Measurements from ENCODE around the gene OPRD1.

DNA sequence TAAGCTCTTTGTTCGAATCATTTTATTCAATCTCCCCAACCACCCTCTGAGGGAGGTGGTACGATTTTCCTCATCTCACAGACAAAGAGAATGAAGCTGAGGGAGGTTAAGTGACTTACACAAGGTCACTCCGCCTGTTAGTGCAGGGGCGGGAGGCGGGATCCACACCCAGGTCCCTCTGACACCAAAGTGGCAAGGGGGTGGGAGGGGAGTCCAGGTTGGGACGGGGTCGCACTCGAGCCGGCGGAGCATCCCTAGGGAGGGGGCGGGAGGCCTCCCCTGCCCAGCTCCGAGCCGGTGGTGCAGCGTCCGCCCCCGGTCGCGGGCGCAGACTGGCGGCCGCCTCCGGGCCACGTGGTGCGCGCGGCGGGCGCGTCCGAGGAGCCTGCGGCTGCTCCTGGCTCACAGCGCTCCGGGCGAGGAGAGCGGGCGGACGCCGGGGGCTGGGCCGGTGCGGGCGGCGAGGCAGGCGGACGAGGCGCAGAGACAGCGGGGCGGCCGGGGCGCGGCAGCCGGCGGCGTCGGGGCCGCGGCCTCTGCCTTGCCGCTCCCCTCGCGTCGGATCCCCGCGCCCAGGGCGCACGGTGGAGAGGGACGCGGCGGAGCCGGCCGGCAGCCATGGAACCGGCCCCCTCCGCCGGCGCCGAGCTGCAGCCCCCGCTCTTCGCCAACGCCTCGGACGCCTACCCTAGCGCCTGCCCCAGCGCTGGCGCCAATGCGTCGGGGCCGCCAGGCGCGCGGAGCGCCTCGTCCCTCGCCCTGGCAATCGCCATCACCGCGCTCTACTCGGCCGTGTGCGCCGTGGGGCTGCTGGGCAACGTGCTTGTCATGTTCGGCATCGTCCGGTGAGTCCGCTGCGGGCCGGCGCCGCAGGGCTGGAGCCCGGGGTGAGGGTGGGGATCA is at the start of gene OPRD1:
- TF ChIP-seq, protein P1, sequence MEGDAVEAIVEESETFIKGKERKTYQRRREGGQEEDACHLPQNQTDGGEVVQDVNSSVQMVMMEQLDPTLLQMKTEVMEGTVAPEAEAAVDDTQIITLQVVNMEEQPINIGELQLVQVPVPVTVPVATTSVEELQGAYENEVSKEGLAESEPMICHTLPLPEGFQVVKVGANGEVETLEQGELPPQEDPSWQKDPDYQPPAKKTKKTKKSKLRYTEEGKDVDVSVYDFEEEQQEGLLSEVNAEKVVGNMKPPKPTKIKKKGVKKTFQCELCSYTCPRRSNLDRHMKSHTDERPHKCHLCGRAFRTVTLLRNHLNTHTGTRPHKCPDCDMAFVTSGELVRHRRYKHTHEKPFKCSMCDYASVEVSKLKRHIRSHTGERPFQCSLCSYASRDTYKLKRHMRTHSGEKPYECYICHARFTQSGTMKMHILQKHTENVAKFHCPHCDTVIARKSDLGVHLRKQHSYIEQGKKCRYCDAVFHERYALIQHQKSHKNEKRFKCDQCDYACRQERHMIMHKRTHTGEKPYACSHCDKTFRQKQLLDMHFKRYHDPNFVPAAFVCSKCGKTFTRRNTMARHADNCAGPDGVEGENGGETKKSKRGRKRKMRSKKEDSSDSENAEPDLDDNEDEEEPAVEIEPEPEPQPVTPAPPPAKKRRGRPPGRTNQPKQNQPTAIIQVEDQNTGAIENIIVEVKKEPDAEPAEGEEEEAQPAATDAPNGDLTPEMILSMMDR (IDR thresholded peaks at IDR 0.05) = no peak
- TF ChIP-seq POLR2A (IDR thresholded peaks at IDR 0.05; ENCODE audit: low read depth) (no peak), POLR2AphosphoS5 (IDR thresholded peaks at IDR 0.05) (no peak), EP300 (IDR thresholded peaks at IDR 0.05) (no peak)

All from esophagus muscularis mucosa (tissue), 4 donors.